ENCODE results near the gene CLPSL1. TPM values are rescaled to one million over a fixed set of nuclear protein-coding genes. Genes with fewer than 3 reads are reported as not detected.
A peak's percentile ranks its signal among the peaks of the same experiment; 100 is the strongest.

CLPSL1 gene
- total and polyA plus RNA-seq, 2 of the 13 experiments (the other 11 are each of a cell fraction or from before 2014, with no cell fraction given), result not detected

- no peak for TF ChIP-seq PAXIP1 (CRISPR knock-in tag; conservative IDR thresholded peaks at IDR 0.05)
- TF ChIP-seq NCOA2 (CRISPR knock-in tag; IDR thresholded peaks at IDR 0.05), result peak; percentile 36; the same call in 1 of the 2 replicates
- no peak for TF ChIP-seq ZNF772 (CRISPR knock-in tag; IDR thresholded peaks at IDR 0.05)
- TF ChIP-seq DRAP1 (CRISPR knock-in tag; IDR thresholded peaks at IDR 0.05), result peak; percentile 32; the same call in 1 of the 2 replicates
- TF ChIP-seq ZNF260 (CRISPR knock-in tag; IDR thresholded peaks at IDR 0.05; ENCODE audit: borderline replicate concordance, low read depth), result no peak
- no peak for TF ChIP-seq LRRFIP1 (CRISPR knock-in tag; conservative IDR thresholded peaks at IDR 0.05)
- no peak for TF ChIP-seq LBX2 (CRISPR knock-in tag; IDR thresholded peaks at IDR 0.05; ENCODE audit: borderline replicate concordance)
- TF ChIP-seq ZFP37 (CRISPR knock-in tag; IDR thresholded peaks at IDR 0.05; ENCODE audit: borderline replicate concordance), result no peak
- TF ChIP-seq TBX3 (IDR thresholded peaks at IDR 0.05; ENCODE audit: borderline replicate concordance), result no peak
- TF ChIP-seq SOX6 (IDR thresholded peaks at IDR 0.05), result no peak
- no peak for TF ChIP-seq SOX6 (CRISPR knock-in tag; IDR thresholded peaks at IDR 0.05)
- TF ChIP-seq PLSCR1 (CRISPR knock-in tag; IDR thresholded peaks at IDR 0.05; ENCODE audit: borderline replicate concordance), result no peak
- TF ChIP-seq ZBTB7A (CRISPR knock-in tag; IDR thresholded peaks at IDR 0.05), result no peak
- no peak for TF ChIP-seq ZNF138 (CRISPR knock-in tag; IDR thresholded peaks at IDR 0.05; ENCODE audit: low read depth)
- TF ChIP-seq ZBTB14 (CRISPR knock-in tag; IDR thresholded peaks at IDR 0.05), result no peak
- no peak for TF ChIP-seq MTF2 (CRISPR knock-in tag; IDR thresholded peaks at IDR 0.05; ENCODE audit: borderline replicate concordance)
- TF ChIP-seq IRX3 (CRISPR knock-in tag; IDR thresholded peaks at IDR 0.05; ENCODE audit: borderline replicate concordance, low read depth), result no peak
- TF ChIP-seq PHF21A (CRISPR knock-in tag; IDR thresholded peaks at IDR 0.05), result no peak
- no peak for TF ChIP-seq ZNF691 (CRISPR knock-in tag; IDR thresholded peaks at IDR 0.05; ENCODE audit: borderline replicate concordance, low read depth)
Measured at GRCh38 chr6:35737413-35738211, 43.2 kb upstream of the CLPSL1 start (continued).
